ENCODE data around the gene GK. TPM values are rescaled to one million over a fixed set of nuclear protein-coding genes. Genes with fewer than 3 reads are reported as not detected.

The GK gene
- total RNA-seq, 1 experiment from 2014 or later: 14.3 TPM

DNA sequence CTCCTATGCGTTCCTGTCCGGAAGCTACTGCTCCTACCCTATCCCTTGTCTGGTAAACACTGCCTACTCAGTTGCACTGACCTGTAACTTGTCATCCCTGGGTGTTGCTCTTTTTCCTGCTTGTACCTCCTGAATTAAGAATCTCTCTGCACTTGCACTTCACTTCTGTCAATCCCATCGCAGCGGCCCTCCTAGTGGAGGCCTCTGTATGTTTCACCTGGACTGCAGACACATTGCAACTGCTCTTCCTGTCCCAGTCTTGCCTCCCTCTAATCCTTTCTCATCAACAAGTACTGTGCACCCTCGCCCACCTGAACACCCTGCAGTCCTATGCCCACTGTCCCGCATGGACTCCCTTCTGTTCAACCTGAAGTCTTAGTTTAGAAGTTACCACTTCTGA is 8.0 kb downstream of the GK start:
- TF ChIP-seq, protein P1, sequence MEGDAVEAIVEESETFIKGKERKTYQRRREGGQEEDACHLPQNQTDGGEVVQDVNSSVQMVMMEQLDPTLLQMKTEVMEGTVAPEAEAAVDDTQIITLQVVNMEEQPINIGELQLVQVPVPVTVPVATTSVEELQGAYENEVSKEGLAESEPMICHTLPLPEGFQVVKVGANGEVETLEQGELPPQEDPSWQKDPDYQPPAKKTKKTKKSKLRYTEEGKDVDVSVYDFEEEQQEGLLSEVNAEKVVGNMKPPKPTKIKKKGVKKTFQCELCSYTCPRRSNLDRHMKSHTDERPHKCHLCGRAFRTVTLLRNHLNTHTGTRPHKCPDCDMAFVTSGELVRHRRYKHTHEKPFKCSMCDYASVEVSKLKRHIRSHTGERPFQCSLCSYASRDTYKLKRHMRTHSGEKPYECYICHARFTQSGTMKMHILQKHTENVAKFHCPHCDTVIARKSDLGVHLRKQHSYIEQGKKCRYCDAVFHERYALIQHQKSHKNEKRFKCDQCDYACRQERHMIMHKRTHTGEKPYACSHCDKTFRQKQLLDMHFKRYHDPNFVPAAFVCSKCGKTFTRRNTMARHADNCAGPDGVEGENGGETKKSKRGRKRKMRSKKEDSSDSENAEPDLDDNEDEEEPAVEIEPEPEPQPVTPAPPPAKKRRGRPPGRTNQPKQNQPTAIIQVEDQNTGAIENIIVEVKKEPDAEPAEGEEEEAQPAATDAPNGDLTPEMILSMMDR (IDR thresholded peaks at IDR 0.05; ENCODE audit: unreplicated experiment): no peak
- no peaks in the 10 kb centered on the region for H3K27me3 Mint-ChIP-seq (ENCODE audit: unreplicated experiment)
- H3K9me3 Mint-ChIP-seq (ENCODE audit: low read depth, unreplicated experiment): no peaks in the 10 kb centered on the region
- CTCF ChIA-PET: no interaction called here
- intact Hi-C loops (cut with micrococcal nuclease; ENCODE audit: unreplicated experiment): no loop called here
- DNase-seq: no peak
- BruUV-seq (replicated peaks): no TSS peak
- no peaks in the 10 kb centered on the region for H3K36me3 Mint-ChIP-seq (ENCODE audit: insufficient read depth, unreplicated experiment)
- no peak overlapping the region for H3K4me3 Mint-ChIP-seq (ENCODE audit: low read depth, unreplicated experiment)
- H3K4me1 Mint-ChIP-seq (ENCODE audit: low read depth, unreplicated experiment): peaks cover 6% of the 10 kb centered on the region
- no peak overlapping the region for H3K27ac Mint-ChIP-seq (ENCODE audit: unreplicated experiment)

DNA sequence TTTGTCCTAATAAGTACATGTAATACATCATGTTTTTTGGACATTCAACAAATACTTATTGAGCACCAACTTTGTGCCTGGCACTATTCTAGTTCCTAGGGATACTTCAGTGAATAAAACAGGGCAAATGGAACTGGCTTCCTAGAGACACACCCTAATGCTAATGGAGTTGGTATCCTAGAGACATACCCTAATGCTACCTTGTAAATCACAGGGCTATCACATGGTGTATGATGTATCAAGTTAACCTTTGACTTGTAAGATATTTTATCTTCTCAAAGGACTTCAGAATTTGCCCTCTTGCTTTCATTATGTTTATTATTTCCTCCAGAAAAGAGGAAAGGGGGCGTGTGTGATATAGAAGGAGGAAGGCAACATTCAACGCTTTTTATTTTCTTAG is 10.1 kb downstream of the GK start:
- Mint-ChIP-seq H3K27ac (ENCODE audit: unreplicated experiment) (no peak overlapping the region), H3K4me3 (ENCODE audit: low read depth, unreplicated experiment) (no peak overlapping the region), H3K27me3 (ENCODE audit: unreplicated experiment) (no peaks in the 10 kb centered on the region), H3K4me1 (ENCODE audit: low read depth, unreplicated experiment) (no peaks in the 10 kb centered on the region), H3K9me3 (ENCODE audit: low read depth, unreplicated experiment) (no peaks in the 10 kb centered on the region), H3K36me3 (ENCODE audit: insufficient read depth, unreplicated experiment) (no peaks in the 10 kb centered on the region)
- intact Hi-C loops (cut with micrococcal nuclease; ENCODE audit: unreplicated experiment): no loop called here
- TF ChIP-seq, protein P1 (IDR thresholded peaks at IDR 0.05; ENCODE audit: unreplicated experiment): no peak
- CTCF ChIA-PET: no interaction called here
- BruUV-seq (replicated peaks): no TSS peak
- no peak for DNase-seq

DNA sequence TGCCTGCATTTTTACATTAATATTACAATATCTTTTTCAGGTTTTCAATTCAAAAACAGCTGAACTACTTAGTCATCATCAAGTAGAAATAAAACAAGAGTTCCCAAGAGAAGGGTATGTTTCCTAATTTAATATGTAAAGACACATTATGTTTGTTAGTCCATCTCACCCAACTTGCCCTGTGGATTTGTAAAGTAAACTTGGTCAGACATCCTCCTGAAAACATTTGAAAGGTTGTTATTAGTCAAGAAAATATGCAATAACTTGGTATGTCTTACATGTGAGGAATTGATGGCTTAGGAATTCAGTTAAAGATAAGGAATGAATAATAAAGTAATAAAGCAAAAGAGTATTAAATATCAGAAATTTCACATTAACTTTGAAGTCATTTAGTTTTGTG is 12.2 kb downstream of the GK start:
- H3K27ac Mint-ChIP-seq (ENCODE audit: unreplicated experiment): no peak overlapping the region
- intact Hi-C loops (cut with micrococcal nuclease; ENCODE audit: unreplicated experiment): no loop called here
- no peaks in the 10 kb centered on the region for H3K27me3 Mint-ChIP-seq (ENCODE audit: unreplicated experiment)
- peaks cover 3% of the 10 kb centered on the region for H3K36me3 Mint-ChIP-seq (ENCODE audit: insufficient read depth, unreplicated experiment)
- no peak for DNase-seq
- H3K9me3 Mint-ChIP-seq (ENCODE audit: low read depth, unreplicated experiment): no peaks in the 10 kb centered on the region
- no peak overlapping the region for H3K4me3 Mint-ChIP-seq (ENCODE audit: low read depth, unreplicated experiment)
- TF ChIP-seq, protein P1 (IDR thresholded peaks at IDR 0.05; ENCODE audit: unreplicated experiment): no peak
- CTCF ChIA-PET: no interaction called here
- H3K4me1 Mint-ChIP-seq (ENCODE audit: low read depth, unreplicated experiment): no peaks in the 10 kb centered on the region
- no TSS peak for BruUV-seq (replicated peaks)

DNA sequence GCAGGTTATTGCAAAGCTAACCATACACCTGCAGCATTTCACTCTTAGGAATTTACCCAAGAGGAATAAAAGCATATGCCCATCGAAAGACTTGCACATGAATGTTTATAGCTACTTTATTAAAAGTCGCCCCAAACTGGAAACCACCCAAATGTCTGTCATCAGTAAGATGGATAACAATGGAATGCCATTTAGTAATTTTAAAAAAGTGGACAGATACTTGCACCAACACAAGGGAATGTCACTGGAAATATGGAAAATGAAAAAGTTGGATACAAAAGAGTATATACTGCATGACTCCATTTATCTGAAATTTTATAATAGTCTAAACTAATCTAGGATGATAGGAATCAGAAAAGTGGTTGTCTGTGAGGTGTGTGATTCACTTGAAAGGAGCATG is 12.9 kb downstream of the GK start:
- BruUV-seq (replicated peaks): no TSS peak
- no peak for DNase-seq
- intact Hi-C loops (cut with micrococcal nuclease; ENCODE audit: unreplicated experiment): no loop called here
- CTCF ChIA-PET: no interaction called here
- Mint-ChIP-seq H3K27ac (ENCODE audit: unreplicated experiment) (no peak overlapping the region), H3K36me3 (ENCODE audit: insufficient read depth, unreplicated experiment) (peaks cover 5% of the 10 kb centered on the region), H3K4me1 (ENCODE audit: low read depth, unreplicated experiment) (no peaks in the 10 kb centered on the region), H3K9me3 (ENCODE audit: low read depth, unreplicated experiment) (no peaks in the 10 kb centered on the region), H3K4me3 (ENCODE audit: low read depth, unreplicated experiment) (no peak overlapping the region), H3K27me3 (ENCODE audit: unreplicated experiment) (no peaks in the 10 kb centered on the region)
- TF ChIP-seq, protein P1 (IDR thresholded peaks at IDR 0.05; ENCODE audit: unreplicated experiment): no peak
